Naive thymus-derived CD4-positive, alpha-beta T cell (primary cell): ENCODE results near the gene EIF4EBP3. TPM values are rescaled to one million over a fixed set of nuclear protein-coding genes. Genes with fewer than 3 reads are reported as not detected.

ENCODE experiments used
- ATAC-seq: fragments of 150-1000 bp; cut with Tn5 transposase; 2 replicates; pipeline ENCODE4 v1.10.0; 2021; ENCODE audit warnings: mild to moderate bottlenecking, moderate library complexity
- CTCF ChIA-PET: fragments of 350-600 bp; sonication (Branson Sonifier 250); formaldehyde crosslinking; loops from one replicate; lab custom pipeline; 2021; ENCODE audit warnings: antibody characterized with exemption; lab: Charles Lee
- POLR2A ChIA-PET: fragments of 350-600 bp; sonication (Branson Sonifier 250); formaldehyde crosslinking; loops from one replicate; lab custom pipeline; 2021; ENCODE audit warnings: antibody characterized with exemption, inconsistent platforms; lab: Charles Lee
- DNase-seq, 9 donors: peaks; one replicate each; pipeline versions ENCODE4 v3.0.0 to v3.0.0-alpha.2; 2020 to 2022; ENCODE audit warnings: mixed read lengths in 1 of 9
- H3K27ac ChIP-seq: one replicate; pipeline ENCODE4 v1.7.0; 2013; ENCODE audit warnings: mild to moderate bottlenecking, low read depth, low read length, moderate library complexity
- H3K27me3 ChIP-seq, 2 donors: one replicate each; pipeline ENCODE4 v1.7.0; 2013; ENCODE audit warnings: low read length in 2 of 2, mild to moderate bottlenecking in 2 of 2, moderate library complexity in 2 of 2; ENCODE audit not compliant: control insufficient read depth in 2 of 2, insufficient read depth in 2 of 2
- H3K36me3 ChIP-seq, 3 experiments: 1 replicate in 2 of 3; 2 replicates in 1 of 3; pipeline ENCODE4 v1.7.0; 2013; ENCODE audit warnings: low read length in 3 of 3, mild to moderate bottlenecking in 3 of 3, moderate library complexity in 1 of 3; ENCODE audit not compliant: insufficient read depth in 3 of 3, control insufficient read depth in 2 of 3
- H3K4me1 ChIP-seq, 2 donors: one replicate each; pipeline ENCODE4 v1.7.0; 2013; ENCODE audit warnings: low read length in 2 of 2, mild to moderate bottlenecking in 2 of 2, moderate library complexity in 1 of 2; ENCODE audit not compliant: control insufficient read depth in 2 of 2, insufficient read depth in 2 of 2
- H3K4me3 ChIP-seq: 2 replicates; pipeline ENCODE4 v1.7.0; 2013; ENCODE audit warnings: mild to moderate bottlenecking, low read length
- H3K9me3 ChIP-seq, 3 experiments: 1 replicate in 2 of 3; 2 replicates in 1 of 3; pipeline ENCODE4 v1.7.0; 2013; ENCODE audit warnings: low read length in 3 of 3; ENCODE audit not compliant: control insufficient read depth in 2 of 3
- H3K27ac Mint-ChIP-seq, 9 donors: one replicate each; pipeline ENCODE4 v1.8.0; 2020 to 2022; ENCODE audit warnings: mixed read lengths in 9 of 9, mild to moderate bottlenecking in 8 of 9, moderate library complexity in 5 of 9, inconsistent platforms in 2 of 9
- H3K27me3 Mint-ChIP-seq, 5 donors: one replicate each; pipeline ENCODE4 v1.8.0; 2021 to 2022; ENCODE audit warnings: mixed read lengths in 5 of 5, mild to moderate bottlenecking in 1 of 5
- H3K36me3 Mint-ChIP-seq, 5 donors: one replicate each; pipeline ENCODE4 v1.8.0; 2020 to 2022; ENCODE audit warnings: mixed read lengths in 5 of 5, mild to moderate bottlenecking in 3 of 5, inconsistent platforms in 1 of 5
- H3K4me1 Mint-ChIP-seq, 7 donors: one replicate each; pipeline ENCODE4 v1.8.0; 2020 to 2022; ENCODE audit warnings: mixed read lengths in 7 of 7, mild to moderate bottlenecking in 3 of 7, inconsistent platforms in 1 of 7
- H3K4me3 Mint-ChIP-seq, 10 donors: one replicate each; pipeline ENCODE4 v1.8.0; 2020 to 2022; ENCODE audit warnings: mild to moderate bottlenecking in 10 of 10, mixed read lengths in 10 of 10, moderate library complexity in 6 of 10, inconsistent platforms in 2 of 10
- H3K9me3 Mint-ChIP-seq, 11 donors: one replicate each; pipeline ENCODE4 v1.8.0; 2020 to 2022; ENCODE audit warnings: mixed read lengths in 11 of 11, mild to moderate bottlenecking in 4 of 11, inconsistent platforms in 1 of 11, moderate library complexity in 1 of 11
- intact Hi-C, 2 donors: fragments of 100-400 bp; cut with micrococcal nuclease; formaldehyde crosslinking; loops; one replicate each; pipeline ENCODE4 v1.15.1; 2023
- polyA plus RNA-seq, 2 donors: library from polyadenylated mRNA; unstranded; fragments of 300-500 nt; fragmentation: Illumina TruSeq; gene quantifications; one replicate each; pipeline ENCODE4 v1.2.3, GENCODE V29; 2021
- total RNA-seq, 6 experiments: library from RNA in 5 of 6; stranded (reverse) in 5 of 6; gene quantifications; 1 replicate in 5 of 6; 2 replicates in 1 of 6; pipeline ENCODE4 v1.2.3 and lab custom pipeline; 2021 to 2026

EIF4EBP3 gene
- total and polyA plus RNA-seq, 7 experiments from 2014 or later, result 12.5 to 80.8 (median 19.3) TPM

DNA sequence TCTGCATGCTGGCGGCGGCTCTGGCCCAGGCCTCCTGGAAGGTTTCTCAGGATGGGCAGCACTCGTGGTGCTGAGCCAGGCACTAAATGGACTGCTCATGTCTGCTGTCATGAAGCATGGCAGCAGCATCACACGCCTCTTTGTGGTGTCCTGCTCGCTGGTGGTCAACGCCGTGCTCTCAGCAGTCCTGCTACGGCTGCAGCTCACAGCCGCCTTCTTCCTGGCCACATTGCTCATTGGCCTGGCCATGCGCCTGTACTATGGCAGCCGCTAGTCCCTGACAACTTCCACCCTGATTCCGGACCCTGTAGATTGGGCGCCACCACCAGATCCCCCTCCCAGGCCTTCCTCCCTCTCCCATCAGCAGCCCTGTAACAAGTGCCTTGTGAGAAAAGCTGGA is 20.4 kb downstream of the EIF4EBP3 start:
- Mint-ChIP-seq H3K4me3 (peak overlapping the region in 2 of 10 donors; percentile 15 to 73), H3K36me3 (peaks cover 3 to 36% (median 12%) of the 10 kb centered on the region in 5 donors), H3K27me3 (no peaks in the 10 kb centered on the region), H3K9me3 (no peaks in the 10 kb centered on the region), H3K27ac (peak overlapping the region in 7 of 9 donors; percentile 31 to 99 (median 96)), H3K4me1 (peaks cover 33 to 81% (median 68%) of the 10 kb centered on the region in 7 donors)
- H3K36me3 ChIP-seq, result peaks cover 0 to 30% (median 0%) of the 10 kb centered on the region in 3 experiments
- no peaks in the 10 kb centered on the region for H3K9me3 ChIP-seq
- CTCF ChIA-PET, result no interaction called here
- intact Hi-C loops, result loop anchor here (10.0 kb wide), 1 partner anchor 1047 kb away; the partner anchor contains the start of gene DIAPH1 (in 2 of the 2)
- ATAC-seq (no peak), DNase-seq (no peak)
- H3K27me3 ChIP-seq, result no peaks in the 10 kb centered on the region
- H3K27ac ChIP-seq, result no peak overlapping the region
- H3K4me1 ChIP-seq, result peaks cover 28 to 30% of the 10 kb centered on the region in 2 donors
- POLR2A ChIA-PET, result interaction anchor here (1.2 to 16.3 kb wide), 4 partner anchors 10 to 75 kb away, joined by 4 to 248 read pairs (median 6); partner anchors contain the start of genes CD14, EIF4EBP3 and SRA1
- no peak overlapping the region for H3K4me3 ChIP-seq

DNA sequence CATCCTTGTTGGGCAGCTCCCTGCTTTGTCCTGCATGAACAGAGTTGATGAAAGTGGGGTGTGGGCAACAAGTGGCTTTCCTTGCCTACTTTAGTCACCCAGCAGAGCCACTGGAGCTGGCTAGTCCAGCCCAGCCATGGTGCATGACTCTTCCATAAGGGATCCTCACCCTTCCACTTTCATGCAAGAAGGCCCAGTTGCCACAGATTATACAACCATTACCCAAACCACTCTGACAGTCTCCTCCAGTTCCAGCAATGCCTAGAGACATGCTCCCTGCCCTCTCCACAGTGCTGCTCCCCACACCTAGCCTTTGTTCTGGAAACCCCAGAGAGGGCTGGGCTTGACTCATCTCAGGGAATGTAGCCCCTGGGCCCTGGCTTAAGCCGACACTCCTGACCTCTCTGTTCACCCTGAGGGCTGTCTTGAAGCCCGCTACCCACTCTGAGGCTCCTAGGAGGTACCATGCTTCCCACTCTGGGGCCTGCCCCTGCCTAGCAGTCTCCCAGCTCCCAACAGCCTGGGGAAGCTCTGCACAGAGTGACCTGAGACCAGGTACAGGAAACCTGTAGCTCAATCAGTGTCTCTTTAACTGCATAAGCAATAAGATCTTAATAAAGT is 21.1 kb downstream of the EIF4EBP3 start:
- H3K27me3 ChIP-seq, result no peaks in the 10 kb centered on the region
- H3K9me3 ChIP-seq, result no peaks in the 10 kb centered on the region
- CTCF ChIA-PET, result no interaction called here
- peak overlapping the region; percentile 21 to 87 (median 82) for H3K4me3 Mint-ChIP-seq
- H3K36me3 ChIP-seq, result peaks cover 0 to 30% (median 0%) of the 10 kb centered on the region in 3 experiments
- peaks cover 33 to 74% (median 63%) of the 10 kb centered on the region in 7 donors for H3K4me1 Mint-ChIP-seq
- peak overlapping the region; percentile 83 for H3K27ac ChIP-seq
- peaks cover 8 to 36% (median 16%) of the 10 kb centered on the region in 5 donors for H3K36me3 Mint-ChIP-seq
- POLR2A ChIA-PET, result interaction anchor here (0.8 to 16.3 kb wide), 6 partner anchors 11 to 167 kb away, joined by 3 to 248 read pairs (median 4); partner anchors contain the start of genes CD14, EIF4EBP3, IK and NDUFA2
- ATAC-seq (no peak), DNase-seq (no peak)
- peak overlapping the region; percentile 9 for H3K4me3 ChIP-seq
- peak overlapping the region; percentile 96 to 99 (median 98) for H3K27ac Mint-ChIP-seq
- intact Hi-C loops, result loop anchor here (10.0 kb wide), 1 partner anchor 1046 kb away; the partner anchor contains the start of gene DIAPH1 (in 2 of the 2)
- H3K27me3 Mint-ChIP-seq, result no peaks in the 10 kb centered on the region
- H3K9me3 Mint-ChIP-seq, result no peaks in the 10 kb centered on the region
- peaks cover 21 to 27% of the 10 kb centered on the region in 2 donors for H3K4me1 ChIP-seq

DNA sequence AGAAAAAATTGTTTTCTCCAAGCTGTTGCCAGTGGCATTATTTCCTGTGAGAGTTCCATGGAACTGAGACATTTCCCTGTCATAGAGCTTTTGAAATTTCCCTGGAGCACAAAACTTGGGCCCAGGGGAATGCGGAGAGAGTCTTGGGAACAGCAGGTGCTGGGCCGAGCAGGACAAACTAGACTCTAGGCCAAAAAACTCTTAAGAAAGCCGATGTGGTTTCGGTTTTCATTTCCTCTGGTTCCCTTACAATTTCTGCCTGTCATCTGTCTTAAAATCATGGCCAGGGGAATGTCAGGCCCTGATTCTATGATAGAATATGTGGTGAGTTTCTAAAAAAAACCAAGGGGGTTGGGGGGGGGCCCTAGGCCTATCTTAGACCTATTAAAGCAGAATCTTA is 21.7 kb downstream of the EIF4EBP3 start:
- Mint-ChIP-seq H3K36me3 (peaks cover 8 to 39% (median 16%) of the 10 kb centered on the region in 5 donors), H3K9me3 (no peaks in the 10 kb centered on the region), H3K4me1 (peaks cover 33 to 68% (median 58%) of the 10 kb centered on the region in 7 donors), H3K27me3 (no peaks in the 10 kb centered on the region), H3K4me3 (peak overlapping the region; percentile 70 to 87 (median 82)), H3K27ac (peak overlapping the region; percentile 96 to 99 (median 98))
- Histone ChIP-seq H3K27ac (peak overlapping the region; percentile 83), H3K9me3 (no peaks in the 10 kb centered on the region), H3K4me3 (peak overlapping the region; percentile 9), H3K36me3 (peaks cover 0 to 30% (median 0%) of the 10 kb centered on the region in 3 experiments), H3K27me3 (no peaks in the 10 kb centered on the region), H3K4me1 (peaks cover 18 to 22% of the 10 kb centered on the region in 2 donors)
- CTCF ChIA-PET, result interaction anchor here (0.8 kb wide), 1 partner anchor 16 kb away, joined by 3 read pairs; no protein-coding TSS in a partner anchor
- no peak for ATAC-seq
- intact Hi-C loops, result loop anchor here (10.0 kb wide), 1 partner anchor 1046 kb away; the partner anchor contains the start of gene DIAPH1 (in 2 of the 2)
- DNase-seq, result peak in 1 of 9 donors; percentile 19
- POLR2A ChIA-PET, result interaction anchor here (0.6 to 16.3 kb wide), 7 partner anchors 12 to 168 kb away, joined by 3 to 248 read pairs (median 5); partner anchors contain the start of genes CD14, EIF4EBP3, IK and NDUFA2

DNA sequence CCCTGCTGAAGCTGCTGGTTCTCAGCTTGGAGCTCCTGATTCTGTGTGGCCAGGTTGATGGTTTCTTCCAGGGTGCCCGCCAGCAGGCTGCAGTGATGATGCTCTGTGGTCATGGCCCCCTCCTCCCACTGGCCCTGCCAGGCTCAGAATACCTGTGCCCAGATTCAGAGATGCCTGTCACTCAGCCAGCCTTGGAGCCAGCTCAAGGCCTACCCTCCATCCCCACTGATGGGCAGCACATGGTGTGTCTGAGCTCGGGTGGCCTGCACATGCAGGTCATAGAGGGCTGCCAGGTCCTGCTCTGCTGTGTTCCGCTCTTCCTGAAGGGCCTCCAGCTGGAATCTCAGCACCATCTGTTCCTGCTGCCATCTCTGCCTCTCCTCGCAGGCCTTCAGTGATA is 22.6 kb downstream of the EIF4EBP3 start:
- ChIA-PET POLR2A (interaction anchor here (0.6 to 16.3 kb wide), 7 partner anchors 8 to 77 kb away, joined by 3 to 248 read pairs (median 5); partner anchors contain the start of genes CD14, EIF4EBP3, IK and NDUFA2), CTCF (interaction anchor here (1.2 kb wide), 1 partner anchor 65 kb away, joined by 4 read pairs; no protein-coding TSS in a partner anchor)
- Histone ChIP-seq H3K4me3 (no peak overlapping the region), H3K4me1 (peaks cover 15 to 19% of the 10 kb centered on the region in 2 donors), H3K9me3 (no peaks in the 10 kb centered on the region), H3K36me3 (peaks cover 0 to 30% (median 0%) of the 10 kb centered on the region in 3 experiments), H3K27ac (peak overlapping the region; percentile 83), H3K27me3 (no peaks in the 10 kb centered on the region)
- peak overlapping the region; percentile 96 to 99 (median 98) for H3K27ac Mint-ChIP-seq
- H3K4me1 Mint-ChIP-seq, result peaks cover 33 to 61% (median 51%) of the 10 kb centered on the region in 7 donors
- H3K4me3 Mint-ChIP-seq, result peak overlapping the region in 4 of 10 donors; percentile 48 to 87 (median 79)
- no peak for DNase-seq
- H3K9me3 Mint-ChIP-seq, result no peaks in the 10 kb centered on the region
- no peaks in the 10 kb centered on the region for H3K27me3 Mint-ChIP-seq
- H3K36me3 Mint-ChIP-seq, result peaks cover 8 to 42% (median 13%) of the 10 kb centered on the region in 5 donors
- intact Hi-C loops, result no loop called here
- ATAC-seq, result no peak

DNA sequence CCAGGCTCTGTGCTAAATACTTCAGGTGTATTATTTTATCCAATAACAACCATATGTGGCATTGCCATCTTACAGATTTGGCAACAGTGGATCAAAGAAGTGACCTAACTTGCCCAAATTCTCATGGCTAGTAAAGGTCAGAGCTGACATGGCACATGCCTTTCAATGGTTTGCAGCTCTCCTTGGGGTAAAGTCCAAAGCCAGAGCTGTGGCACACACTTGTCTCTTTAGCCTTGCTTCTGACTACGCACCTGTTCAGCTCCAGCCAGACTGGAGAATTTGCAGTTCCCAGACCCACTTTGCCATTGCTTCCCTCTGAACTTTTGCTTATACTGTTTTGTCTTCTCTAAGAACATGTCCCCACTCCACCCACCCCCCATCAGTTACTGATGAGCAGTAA is 23.0 kb downstream of the EIF4EBP3 start:
- CTCF ChIA-PET, result interaction anchor here (1.2 kb wide), 1 partner anchor 65 kb away, joined by 4 read pairs; no protein-coding TSS in a partner anchor

DNA sequence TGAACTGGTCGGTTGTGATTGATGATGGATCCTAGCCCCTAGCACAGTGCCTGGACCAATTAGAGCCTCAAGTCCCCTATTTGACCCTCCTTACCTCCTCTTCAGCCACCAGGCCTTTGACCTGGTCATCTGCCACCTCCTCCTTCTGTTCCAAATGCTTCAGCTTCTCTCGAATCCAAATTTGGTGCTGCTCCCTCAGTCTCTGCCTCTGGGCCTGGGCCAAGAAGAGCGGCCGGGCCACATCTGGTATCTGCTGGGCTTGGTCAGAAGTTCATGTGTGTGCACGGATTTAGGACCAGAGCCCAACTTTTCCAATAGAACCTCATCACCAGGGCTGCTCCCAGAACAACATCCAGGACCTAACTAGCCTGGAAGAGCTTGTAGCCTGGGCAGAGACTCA is 23.6 kb downstream of the EIF4EBP3 start:
- Mint-ChIP-seq H3K36me3 (peaks cover 7 to 39% (median 8%) of the 10 kb centered on the region in 5 donors), H3K27ac (peak overlapping the region in 5 of 9 donors; percentile 1 to 99 (median 80)), H3K27me3 (no peaks in the 10 kb centered on the region), H3K9me3 (no peaks in the 10 kb centered on the region), H3K4me3 (peak overlapping the region in 2 of 10 donors; percentile 19 to 40), H3K4me1 (peaks cover 26 to 53% (median 43%) of the 10 kb centered on the region in 7 donors)
- Histone ChIP-seq H3K4me3 (no peak overlapping the region), H3K36me3 (peaks cover 0 to 30% (median 0%) of the 10 kb centered on the region in 3 experiments), H3K4me1 (peaks cover 7 to 11% of the 10 kb centered on the region in 2 donors), H3K27ac (no peak overlapping the region), H3K9me3 (no peaks in the 10 kb centered on the region), H3K27me3 (no peaks in the 10 kb centered on the region)
- POLR2A ChIA-PET, result interaction anchor here (1.1 to 16.3 kb wide), 5 partner anchors 9 to 76 kb away, joined by 3 to 248 read pairs (median 5); partner anchors contain the start of genes EIF4EBP3, IK and NDUFA2
- intact Hi-C loops, result no loop called here
- CTCF ChIA-PET, result interaction anchor here (1.2 kb wide), 1 partner anchor 64 kb away, joined by 4 read pairs; no protein-coding TSS in a partner anchor
- DNase-seq (no peak), ATAC-seq (no peak)

More for the DNA sequence above, 23.0 kb downstream of the EIF4EBP3 start:
- Histone ChIP-seq H3K4me1 (peaks cover 11 to 15% of the 10 kb centered on the region in 2 donors), H3K27ac (peak overlapping the region; percentile 83), H3K4me3 (no peak overlapping the region), H3K27me3 (no peaks in the 10 kb centered on the region), H3K36me3 (peaks cover 0 to 30% (median 0%) of the 10 kb centered on the region in 3 experiments), H3K9me3 (no peaks in the 10 kb centered on the region)
- intact Hi-C loops, result no loop called here
- H3K27ac Mint-ChIP-seq, result peak overlapping the region; percentile 77 to 99 (median 98)
- H3K4me1 Mint-ChIP-seq, result peaks cover 30 to 56% (median 47%) of the 10 kb centered on the region in 7 donors
- H3K36me3 Mint-ChIP-seq, result peaks cover 8 to 42% (median 12%) of the 10 kb centered on the region in 5 donors
- H3K27me3 Mint-ChIP-seq, result no peaks in the 10 kb centered on the region
- H3K4me3 Mint-ChIP-seq, result peak overlapping the region in 2 of 10 donors; percentile 48 to 73
- no peak for DNase-seq
- H3K9me3 Mint-ChIP-seq, result no peaks in the 10 kb centered on the region
- POLR2A ChIA-PET, result interaction anchor here (1.1 to 16.3 kb wide), 4 partner anchors 8 to 77 kb away, joined by 3 to 248 read pairs (median 9); partner anchors contain the start of genes EIF4EBP3, IK and NDUFA2
- no peak for ATAC-seq
